EL (cell line): ENCODE data around the gene RCBTB1.
"Not testable (repeated sequence)": the region's sequence is repeated elsewhere in the genome, so short reads cannot be mapped to it uniquely, and the experiment has no call there.

Source experiments
- DNase-seq: peaks from one replicate; pipeline ENCODE4 v3.0.0-alpha.2; 2016

RCBTB1 gene

DNA sequence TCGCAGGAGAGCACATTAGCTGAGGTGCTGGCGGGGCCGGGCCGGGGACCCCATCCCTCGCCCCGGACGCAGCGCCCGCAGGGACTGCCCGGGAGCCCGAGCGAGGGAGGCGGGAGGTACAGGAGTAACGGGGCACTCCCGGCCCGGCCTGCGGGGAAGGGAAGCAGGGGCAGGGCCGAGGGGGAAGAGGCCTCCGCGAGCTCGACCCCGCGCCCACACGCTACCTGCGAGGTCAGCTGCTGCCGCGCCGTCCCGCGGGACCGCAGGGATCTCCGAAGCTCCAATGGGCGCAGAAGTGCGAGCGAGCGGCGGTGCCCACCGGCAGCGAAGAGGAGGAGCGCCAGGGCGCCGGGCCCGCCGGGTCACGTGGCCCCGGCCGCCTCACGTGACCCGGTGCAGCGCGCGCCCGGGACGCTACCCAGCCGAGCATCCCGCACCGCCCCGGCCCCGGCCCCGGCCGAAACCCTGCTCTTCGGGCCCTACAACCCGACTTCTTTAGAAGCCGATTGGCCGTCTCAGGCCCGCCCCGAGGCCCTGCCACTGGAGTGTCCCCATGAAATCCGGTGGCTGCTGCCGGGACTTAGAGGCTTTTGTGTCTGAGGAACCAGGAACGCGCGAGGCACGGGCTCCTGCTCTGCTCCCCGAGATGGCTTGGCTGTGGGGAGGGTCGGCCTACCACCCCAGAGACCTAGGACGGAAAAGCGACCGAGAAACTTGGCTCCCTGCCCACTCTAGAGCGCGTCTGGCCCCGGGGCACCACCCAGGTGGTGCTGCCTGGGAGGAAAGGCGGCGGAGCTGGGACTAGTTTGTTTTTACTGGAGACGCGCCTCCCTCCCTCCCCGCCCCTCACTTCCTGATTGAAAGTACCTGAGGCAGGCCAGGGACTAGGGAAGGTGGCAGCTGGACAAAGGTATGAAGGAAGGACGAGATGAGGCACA is at the start of gene RCBTB1:
TSS of gene RCBTB1 (minus strand) at position 339 of the 938 bp plus-strand sequence. CDS start 18,279 bp downstream, outside the sequence.
- peak; percentile 72 for DNase-seq

DNA sequence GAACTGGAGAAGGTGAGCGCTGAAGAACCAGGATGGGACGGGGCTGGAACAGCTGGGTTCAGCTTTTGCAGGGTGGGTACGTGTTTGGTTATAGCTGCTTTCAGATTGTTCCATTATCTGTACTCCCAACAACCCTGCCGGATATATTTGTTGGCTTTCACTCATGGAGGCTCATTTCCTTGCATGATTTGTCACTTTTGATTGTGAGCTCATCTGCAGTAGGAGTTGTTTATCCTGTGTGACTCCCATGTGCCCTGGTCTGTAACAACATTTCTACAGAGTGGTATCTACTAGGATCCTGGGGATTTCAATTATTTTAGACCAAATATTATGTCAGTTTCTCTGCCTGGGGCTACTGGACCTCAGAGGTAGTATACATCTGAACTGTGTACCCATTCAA is 48.4 kb upstream of the RCBTB1 start:
- DNase-seq: no peak

DNA sequence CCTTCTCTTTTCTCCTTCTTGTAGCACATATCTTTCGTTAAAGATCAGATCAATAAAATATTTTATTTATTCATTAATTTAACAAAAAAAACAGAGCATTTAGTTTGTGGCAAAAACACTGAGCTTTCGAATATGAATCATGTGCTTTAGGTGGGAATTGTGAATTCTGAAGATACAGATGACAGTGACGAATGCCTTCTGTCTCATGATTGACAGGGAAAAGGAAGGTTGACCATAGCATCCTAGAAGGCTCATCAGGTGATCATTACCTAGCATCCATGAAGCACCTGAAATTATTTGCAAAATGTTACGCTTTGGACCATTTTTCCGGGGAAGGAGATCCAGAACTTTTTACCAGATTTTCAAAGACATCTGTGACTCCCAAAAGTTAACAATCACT is 46.8 kb upstream of the RCBTB1 start:
- no peak for DNase-seq

DNA sequence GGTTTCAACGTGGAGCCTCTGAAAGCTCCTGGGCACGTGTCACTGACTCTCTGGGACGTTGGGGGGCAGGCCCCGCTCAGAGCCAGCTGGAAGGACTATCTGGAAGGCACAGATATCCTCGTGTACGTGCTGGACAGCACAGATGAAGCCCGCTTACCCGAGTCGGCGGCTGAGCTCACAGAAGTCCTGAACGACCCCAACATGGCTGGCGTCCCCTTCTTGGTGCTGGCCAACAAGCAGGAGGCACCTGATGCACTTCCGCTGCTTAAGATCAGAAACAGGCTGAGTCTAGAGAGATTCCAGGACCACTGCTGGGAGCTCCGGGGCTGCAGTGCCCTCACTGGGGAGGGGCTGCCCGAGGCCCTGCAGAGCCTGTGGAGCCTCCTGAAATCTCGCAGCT is 45.2 kb upstream of the RCBTB1 start:
- DNase-seq: no peak

DNA sequence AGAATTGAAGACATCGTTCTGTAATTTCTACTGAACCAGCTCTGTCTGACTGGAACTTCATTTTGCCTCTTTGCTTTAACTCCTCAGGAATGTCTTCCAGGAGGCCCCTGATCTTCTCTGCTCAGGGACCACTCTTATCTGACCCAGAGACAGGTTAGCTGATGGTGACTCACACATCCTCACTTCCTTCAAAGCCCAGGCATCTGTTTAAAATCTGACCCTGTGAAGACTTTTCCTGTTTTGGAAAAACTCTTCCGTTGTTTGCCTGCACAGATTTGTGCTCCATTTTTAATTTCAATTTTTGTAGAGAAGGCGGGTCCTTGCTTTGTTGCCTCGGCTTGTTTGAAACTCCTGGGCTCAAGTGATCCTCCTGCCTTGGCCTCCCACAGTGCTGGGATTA is 44.6 kb upstream of the RCBTB1 start:
- peak; percentile 23 for DNase-seq

DNA sequence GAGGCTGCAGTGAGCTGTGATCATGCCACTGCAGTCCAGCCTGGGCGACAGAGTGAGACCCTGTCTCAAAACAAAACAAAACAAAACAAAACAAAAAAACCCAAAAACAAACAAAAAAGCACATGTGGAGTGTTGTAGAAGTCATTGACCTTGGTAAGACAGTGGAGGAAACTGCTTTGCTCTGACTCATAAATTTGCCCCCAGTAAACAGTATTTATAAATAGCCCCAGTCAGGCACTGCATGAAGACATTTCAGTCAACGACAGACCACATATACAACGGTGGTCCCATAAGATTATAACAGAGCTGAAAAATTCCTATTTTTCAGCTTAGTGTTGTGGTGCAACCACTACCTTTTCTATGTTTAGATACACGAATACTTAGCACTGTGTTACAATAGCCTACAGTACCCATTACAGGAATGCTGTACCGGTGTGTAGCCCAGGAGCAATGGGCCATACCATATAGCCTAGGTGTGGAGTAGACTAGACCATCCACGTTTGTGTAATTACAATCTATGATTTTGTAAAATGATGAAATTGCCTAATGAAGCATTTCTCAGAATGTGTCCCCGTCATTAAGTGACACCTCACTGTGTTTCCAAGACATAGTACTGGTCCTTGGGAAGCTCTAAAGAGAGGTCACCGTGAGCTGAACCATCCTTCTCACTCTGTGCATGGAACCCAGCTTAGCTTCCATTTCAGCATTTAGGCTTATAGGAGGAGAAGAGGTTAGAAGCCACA is 44.0 kb upstream of the RCBTB1 start:
- no peak for DNase-seq

DNA sequence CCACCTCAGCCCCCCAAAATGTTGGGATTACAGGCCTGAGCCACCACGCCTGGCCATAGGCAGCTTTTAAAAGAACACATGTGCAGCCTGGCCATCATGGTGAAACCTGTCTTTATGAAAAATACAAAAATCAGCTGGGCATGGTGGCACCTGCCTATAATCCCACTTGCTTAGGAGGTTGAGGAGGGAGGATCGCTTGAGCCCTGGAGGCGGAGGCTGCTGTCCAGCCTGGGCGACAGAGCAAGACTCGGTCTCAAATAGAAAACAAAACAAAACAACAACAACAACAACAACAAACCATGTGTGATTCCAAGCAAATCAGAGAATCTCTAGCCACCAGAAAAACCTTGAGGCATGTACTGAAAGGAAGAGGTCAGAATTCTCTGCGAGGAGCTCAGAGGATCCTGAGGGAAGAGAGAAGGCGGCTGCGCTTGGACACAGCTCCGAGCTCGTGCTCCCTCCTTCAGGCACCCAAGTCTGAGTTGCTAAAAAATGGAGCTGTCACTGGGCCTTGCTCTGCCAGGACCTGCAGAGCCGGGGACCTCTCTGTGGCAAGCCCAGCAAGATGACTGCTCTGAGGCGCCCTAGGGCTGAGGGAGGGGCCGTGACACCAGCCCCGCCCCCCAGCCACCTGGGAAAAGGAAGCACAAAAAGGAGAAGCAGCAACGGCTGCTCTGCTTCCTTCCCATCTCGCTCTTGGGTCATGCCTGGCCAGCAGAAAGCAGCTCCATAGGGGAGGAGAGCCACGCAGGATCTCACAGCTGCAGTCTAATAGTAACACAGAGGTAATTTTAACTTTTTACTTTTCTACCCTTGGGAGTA is 42.7 kb upstream of the RCBTB1 start, which contains the start of gene ARL11:
TSS of gene ARL11 (plus strand) at position 677 of the 822 bp plus-strand sequence. CDS start 1,941 bp downstream, outside the sequence.
- no peak for DNase-seq

DNA sequence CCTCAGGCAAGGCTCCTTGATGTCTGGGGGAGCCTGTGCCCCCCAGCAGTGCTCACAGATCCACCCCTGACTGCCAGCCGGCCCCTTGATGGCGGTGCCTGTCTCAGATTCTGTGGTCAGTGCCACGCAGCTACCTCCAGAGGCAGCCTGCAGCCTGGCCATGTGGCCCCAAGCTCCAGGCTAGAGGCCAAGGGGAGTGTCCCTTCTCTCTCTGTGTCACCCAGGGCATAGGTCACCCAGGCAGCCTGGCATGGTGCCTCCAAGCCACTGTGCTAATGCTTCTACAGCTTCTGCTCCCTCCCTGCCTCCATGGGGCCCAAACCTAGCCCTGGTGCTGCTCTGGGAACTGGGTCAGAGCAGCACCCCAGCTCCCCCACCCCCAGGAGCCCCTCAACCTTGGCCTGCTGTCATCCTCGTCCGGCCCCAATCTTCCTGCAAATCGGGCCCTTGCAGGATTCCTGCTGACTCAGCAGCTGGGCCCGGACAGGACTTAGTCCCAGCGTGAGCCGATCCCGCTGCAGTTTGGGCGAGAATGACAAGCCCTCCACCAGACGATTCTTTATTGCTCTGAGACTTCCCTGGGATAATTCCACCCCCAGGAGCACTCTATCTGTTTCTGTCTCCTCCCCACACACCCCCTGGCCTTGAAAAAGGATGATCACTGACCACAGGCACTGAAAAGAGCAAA is 40.2 kb upstream of the RCBTB1 start:
- no peak for DNase-seq

DNA sequence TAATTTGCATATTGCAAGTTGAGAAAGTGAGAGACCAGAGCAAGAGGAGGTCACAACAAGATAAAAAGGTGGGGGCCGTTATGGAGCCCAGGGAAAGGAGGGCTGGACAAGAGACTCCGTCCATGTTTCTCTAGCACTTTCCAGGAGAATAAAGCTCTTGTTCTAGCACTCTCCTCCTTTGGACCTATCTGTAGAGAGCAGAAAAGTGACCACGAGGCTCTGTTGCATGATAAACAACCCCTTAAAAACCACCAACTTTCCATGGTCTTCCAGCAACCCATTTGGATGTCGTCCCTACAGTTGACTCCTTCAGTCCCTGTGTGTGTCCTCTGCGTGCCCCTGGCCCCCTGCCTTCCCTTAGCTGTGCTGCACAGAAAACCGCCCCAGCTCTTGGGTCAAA is 38.9 kb upstream of the RCBTB1 start:
- DNase-seq: no peak

DNA sequence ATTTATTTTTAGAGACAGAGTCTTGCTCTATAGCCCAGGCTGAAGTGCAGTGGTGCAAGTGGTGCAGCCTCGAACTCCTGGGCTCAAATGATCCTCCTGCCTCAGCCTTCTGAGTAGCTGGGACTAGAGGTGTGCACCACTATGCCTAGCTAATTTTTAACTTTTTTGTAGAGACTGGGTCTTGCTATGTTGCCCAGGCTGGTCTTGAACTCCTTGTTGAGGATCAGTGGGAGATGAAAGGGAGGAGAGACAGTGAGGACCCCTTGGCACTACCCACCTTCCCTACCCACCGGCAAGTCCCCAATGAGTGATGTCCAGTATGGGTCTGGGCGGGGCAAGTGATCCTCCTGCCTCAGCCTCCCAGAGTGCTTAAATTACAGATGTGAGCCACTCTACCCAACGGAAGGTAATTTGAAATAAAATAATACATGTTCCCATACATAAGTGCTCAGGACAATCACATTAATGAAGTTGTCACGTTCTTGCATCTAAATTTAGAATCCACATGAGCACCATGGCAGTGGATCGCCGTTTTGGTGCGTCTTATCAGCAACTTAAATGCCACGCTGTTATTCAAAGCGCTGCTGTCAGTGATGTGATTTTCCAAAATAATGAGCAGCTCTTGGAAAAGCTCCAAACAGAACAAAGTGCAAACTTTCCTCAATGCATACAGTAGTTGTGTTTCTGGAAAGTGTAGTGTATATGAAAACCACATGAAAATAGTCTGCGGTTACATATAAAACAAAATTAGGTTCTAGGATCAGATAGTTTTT is 37.0 kb upstream of the RCBTB1 start:
- no peak for DNase-seq

DNA sequence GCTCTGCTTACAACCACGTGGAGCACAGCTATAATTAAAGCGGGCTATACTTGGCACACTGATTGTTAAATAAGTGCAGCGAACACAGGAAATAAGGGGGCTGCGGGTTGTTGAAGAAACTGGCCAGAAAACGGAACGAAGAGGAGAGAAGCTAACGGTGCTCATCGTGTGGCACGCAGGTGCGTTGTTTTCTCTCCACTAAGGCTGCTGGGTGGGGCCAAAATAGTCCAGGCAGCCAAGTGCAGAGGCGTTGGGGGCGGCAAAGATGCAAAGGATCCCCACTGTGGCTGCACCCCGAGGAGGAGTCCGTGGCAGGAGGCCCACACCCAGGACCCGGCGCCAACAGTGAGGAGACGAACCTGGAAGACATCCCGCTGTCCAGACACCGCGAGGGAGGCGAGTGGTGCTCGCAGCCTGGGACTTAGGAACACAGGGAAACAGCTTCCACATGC is 34.8 kb upstream of the RCBTB1 start:
- DNase-seq: no peak

DNA sequence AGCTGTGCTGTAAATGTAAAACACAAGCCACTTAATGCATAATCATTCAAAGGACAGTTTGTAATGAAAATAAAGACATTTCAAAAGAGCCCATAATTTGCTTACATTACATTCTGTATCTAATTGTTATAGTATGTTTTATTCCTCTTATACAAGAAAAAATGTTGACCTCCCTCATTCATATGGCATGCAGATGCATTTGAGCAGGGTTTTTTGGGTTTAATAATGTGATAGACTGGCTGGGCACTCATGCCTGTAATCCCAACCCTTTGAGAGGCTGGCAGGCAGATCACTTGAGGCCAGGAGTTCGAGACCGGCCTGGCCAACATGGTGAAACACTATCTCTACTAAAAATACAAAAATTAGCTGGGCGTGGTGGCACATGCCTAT is 31.3 kb upstream of the RCBTB1 start:
- DNase-seq: no peak

DNA sequence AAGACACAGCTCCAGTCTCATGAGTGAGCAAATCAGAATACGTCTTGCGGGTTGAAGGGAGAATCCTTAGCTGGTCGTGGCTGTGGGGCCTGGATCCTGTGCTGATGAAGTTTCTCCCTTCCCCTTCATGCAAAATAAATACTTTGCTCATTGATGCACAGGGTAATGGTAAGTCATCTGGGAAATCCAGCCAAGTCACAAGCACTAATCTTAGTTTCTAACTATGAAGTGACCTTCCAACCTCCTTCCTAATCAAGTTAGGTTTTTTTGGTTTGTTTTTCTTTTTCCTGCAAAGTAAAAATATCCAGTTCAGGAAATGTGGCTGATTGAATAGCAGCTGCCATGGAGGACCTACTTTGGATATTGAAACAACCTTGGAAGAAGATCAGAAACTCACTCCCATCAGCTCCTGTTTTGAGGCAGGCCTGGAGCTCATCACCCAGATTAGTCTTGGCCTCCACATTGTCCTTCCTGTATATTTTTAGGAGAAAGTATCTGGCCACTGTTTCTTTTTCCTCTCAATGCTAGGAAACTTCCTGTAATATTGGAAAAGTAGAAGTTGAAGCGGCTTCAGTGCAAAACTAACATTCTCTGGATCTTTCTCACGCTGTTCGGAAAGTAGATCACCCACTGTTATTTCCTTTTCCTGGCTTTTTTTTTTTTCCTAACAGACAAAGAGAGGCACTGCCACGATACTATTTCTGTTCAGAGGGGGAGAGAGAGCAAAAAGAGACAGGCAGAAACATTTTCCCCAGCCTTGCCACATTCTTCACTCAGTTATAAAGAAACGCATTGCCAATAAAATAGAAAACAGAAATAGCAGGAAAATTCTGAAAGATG is 30.7 kb upstream of the RCBTB1 start:
- DNase-seq: no peak

DNA sequence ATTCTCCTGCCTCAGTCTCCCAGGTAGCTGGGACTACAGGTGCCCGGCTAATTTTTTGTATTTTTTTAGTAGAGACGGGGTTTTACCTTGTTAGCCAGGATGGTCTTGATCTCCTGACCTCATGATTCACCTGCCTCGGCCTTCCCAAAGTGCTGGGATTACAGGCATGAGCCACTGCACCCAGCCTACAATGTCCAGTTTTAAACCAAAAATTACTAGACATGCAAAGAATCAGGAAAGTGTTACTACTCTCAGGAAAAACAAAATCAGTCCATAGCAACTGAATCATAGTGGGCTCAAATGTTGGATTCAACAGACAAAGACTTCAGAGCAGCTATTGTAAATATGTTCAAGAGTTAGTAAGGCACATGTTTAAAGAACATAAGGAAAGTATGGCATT is 26.7 kb upstream of the RCBTB1 start:
- not testable (repeated sequence) for DNase-seq

DNA sequence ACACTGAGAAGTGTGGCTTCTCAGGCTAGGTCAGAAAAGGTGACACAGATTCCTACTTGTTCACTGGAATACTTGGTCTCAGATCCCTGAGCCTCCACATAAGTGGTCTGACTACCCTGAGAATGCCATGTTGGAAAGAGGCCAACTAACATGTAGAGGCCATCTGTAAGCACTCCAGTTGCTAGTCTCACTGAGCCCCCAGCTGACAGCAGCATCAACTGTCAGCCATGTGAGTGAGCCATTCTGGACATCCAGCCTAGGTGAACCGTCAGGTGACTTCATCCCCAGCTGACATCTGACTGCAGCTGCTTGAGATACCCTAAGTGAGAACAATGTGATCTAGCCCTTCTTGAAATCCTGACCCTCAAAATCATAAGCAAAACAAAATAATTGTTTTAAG is 24.8 kb upstream of the RCBTB1 start:
- DNase-seq: no peak

DNA sequence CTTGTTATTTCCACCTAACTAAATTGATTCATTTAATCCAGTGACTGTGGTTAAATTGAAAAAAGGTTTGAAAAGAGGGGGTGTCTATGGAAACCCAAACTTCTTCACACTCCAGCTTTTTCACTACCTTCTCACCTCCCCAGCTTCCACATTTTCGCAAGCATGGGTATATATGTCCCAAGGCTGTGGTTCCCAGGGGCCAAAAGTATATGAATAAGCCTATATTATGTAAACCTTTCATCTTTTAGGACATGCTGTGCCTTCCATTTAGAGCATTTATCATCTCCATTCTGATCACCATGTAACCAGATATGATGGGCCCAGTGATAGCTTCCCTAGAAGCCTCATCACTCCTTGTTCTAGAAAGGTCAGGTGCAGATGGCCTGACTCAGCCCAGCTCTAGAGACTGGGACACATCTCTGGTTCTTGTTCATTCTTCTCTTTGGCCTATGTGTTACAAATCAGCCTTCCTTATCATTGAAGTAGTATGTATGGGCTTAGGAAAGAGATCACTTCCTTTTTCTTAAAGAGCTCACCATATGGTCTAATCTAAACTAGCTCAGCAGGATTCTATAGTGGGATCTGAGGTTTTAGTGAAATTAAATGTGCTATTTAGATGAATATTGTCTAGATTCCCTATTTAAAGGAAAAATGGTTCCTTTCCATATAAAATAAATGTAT is 23.4 kb upstream of the RCBTB1 start:
- DNase-seq: no peak

DNA sequence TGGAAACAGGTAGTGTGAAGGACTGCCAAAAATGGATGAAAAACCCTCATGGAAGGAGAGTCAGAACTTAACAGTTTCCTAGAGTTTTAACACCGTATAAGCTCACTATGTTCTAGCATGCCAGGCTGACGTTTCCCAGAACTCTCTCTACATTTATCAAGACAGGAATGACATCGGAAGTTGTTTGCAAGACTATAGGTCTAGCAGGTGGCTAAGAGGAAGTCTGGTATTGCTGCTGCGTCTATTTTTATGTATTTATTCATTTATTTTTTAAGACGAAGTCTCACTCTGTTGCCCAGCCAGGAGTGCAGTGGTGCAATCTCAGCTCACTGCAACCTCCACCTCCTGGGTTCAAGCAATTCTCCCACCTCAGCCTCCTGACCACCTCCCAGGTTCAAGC is 22.4 kb upstream of the RCBTB1 start:
- no peak for DNase-seq

DNA sequence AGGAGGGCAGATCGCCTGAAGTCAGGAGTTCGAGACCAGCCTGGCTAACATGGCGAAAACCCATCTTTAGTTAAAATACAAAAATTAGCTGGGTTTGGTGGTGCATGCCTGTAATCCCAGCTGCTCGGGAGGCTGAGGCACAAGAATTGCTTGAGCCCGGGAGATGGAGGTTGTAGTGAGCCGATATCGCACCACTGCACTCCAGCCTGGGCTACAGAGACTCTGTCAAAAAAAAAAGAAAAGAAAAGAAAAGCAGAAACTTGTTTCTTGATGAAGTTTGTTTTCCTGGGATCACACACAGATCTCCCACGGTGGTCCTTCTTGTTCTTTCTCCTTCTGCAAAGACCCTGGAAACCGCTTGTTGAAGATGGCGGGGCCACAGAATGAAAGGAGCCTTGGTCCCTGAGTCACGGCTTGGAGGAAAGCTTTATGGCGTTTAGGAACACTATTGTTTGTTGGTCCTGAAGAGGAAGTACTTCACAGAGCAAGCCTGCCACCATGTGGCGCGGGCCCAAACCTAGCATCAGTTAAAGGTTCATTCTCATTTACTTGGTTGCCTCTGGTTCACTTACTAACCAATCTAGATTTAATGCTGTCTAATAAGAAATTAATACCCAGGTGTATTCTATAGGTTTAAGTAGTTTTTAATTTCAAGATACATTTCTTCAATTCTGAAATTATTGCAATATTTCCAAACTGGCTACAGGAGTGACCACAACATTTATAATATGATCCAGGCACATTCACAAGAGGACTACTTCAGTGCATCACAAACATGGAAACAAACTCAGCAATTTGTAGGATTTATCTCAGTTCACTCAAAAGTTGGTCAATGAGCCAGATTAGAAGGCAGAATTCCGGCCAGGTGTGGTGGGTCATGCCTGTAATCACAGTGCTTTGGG is 21.6 kb upstream of the RCBTB1 start:
- peak; percentile 88 for DNase-seq

DNA sequence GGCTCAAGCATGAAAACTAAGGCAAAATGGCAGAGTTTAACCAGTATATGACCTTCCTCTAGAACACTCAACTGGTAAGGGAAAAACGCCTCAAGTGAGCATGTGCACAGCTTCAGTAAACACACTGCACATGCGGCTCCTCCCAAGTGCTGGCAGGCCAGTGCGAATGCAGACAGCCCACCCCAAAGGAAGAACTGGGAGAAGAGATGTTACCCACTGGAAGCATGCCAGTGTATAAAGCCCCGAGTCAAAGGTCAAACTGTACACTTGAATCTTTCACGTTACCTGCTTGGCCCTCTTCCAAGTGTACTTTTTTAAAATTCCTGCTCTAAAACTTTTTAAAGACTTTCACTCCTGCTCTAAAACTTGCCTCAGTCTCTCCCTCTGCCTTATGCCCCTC is 19.2 kb upstream of the RCBTB1 start:
- no peak for DNase-seq
